GM19025 (cell line): ENCODE measurements around the gene PNPLA8.

Experiments
- ATAC-seq: cut with Tn5 transposase; IDR thresholded peaks from one replicate; pipeline ENCODE4 v1.9.1; 2021; ENCODE audit warnings: mild to moderate bottlenecking, low read depth, moderate library complexity; ENCODE audit not compliant: unreplicated experiment

Gene PNPLA8

GRCh38 chr7:108451296-108451848, 74.6 kb downstream of the PNPLA8 start:
- no peak for ATAC-seq

DNA sequence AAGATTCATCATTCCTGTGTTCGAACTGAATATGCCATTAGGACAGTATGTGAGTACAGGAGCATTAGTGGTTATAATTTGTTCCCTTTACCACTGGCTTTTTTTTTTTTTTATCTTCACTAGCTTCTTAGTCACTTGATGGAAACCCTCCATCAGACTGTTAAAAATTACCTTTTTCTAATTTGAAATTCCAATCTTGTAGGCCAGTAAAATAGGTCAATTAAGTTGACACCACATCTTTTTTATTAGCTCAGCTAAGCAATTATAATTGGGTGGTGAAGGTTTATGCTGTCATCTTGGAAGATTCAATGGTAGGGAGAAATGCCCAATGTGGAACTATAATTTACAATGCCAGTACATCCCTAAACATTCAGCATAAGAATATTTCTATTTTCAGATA, 75.8 kb downstream of the PNPLA8 start:
- ATAC-seq = no peak

- ATAC-seq = no peak
These were observed 76.4 kb downstream of the PNPLA8 start for GRCh38 chr7:108449521-108449920.

GRCh38 chr7:108448584-108449505, 77.1 kb downstream of the PNPLA8 start:
- ATAC-seq = no peak

GRCh38 chr7:108442039-108442568, 83.8 kb downstream of the PNPLA8 start:
- no peak for ATAC-seq

DNA sequence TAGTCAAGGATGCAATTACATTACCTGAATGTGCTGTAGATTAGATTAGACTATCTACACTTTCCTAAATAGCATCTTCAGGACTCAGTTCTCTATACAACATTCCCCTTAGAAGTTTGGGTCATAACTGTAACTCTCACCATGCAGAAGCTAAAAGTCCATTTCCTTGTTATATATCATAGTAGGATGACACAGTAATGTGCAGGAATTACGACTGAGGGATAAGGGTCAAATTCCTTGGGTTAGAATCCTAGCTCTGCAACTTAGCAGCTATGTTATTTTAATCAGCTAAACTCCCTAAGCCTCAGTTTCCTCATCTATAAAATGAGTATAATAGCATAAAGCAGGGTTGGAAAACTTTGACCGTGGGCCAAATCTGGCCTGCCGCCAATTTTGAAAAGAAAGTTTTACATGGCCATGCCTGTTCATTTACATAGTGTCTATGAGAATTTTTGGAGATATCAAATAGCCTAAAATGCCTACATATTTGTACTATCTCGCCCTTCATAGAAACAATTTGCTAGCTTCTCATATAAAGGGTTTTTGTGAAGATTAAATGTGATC, 84.5 kb downstream of the PNPLA8 start:
- ATAC-seq = no peak

GRCh38 chr7:108440613-108441012, 85.3 kb downstream of the PNPLA8 start:
- ATAC-seq = no peak

- no peak for ATAC-seq
These were observed 89.0 kb downstream of the PNPLA8 start for GRCh38 chr7:108436906-108437305.

DNA sequence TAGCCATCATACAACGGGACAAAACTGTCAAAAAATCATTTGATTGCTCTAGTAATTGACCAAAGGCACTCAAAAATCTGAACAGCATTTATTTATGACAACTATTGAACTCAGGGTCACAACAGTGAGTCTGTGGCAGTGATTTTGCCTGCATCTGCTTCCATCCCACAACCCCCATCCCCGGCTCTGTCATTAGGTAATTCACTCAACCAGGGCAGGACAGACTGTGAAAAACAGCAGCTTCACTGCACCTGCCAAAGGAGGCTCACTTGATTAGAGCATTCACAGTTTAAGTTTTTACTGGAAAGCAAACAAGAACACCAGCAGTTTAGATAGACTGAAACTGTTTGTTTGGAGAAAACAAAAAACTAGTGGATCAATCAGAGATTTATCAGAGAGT, 91.9 kb downstream of the PNPLA8 start:
- no peak for ATAC-seq

- ATAC-seq = no peak
These were observed 94.8 kb downstream of the PNPLA8 start for GRCh38 chr7:108431099-108431498.

DNA sequence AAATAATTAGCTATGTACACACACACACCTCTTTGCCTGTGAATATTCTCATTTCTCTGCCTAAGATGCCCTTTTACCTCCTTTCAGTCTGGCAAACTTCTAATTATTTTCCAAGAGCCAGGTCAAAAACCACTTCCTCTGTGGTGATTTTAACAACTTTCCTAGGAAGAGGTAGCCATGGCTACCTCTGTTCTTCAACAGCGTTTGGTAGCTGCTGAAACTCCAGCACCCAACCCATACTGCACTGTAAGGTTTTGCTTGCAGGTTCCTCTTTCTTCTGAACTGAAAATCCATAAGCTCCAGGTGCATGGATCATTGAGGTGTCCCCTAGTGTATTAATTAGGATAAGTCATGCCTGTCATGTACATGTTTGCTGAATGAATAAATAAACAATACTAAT, 95.3 kb downstream of the PNPLA8 start:
- no peak for ATAC-seq

GRCh38 chr7:108427766-108428165, 98.2 kb downstream of the PNPLA8 start:
- ATAC-seq = no peak

DNA sequence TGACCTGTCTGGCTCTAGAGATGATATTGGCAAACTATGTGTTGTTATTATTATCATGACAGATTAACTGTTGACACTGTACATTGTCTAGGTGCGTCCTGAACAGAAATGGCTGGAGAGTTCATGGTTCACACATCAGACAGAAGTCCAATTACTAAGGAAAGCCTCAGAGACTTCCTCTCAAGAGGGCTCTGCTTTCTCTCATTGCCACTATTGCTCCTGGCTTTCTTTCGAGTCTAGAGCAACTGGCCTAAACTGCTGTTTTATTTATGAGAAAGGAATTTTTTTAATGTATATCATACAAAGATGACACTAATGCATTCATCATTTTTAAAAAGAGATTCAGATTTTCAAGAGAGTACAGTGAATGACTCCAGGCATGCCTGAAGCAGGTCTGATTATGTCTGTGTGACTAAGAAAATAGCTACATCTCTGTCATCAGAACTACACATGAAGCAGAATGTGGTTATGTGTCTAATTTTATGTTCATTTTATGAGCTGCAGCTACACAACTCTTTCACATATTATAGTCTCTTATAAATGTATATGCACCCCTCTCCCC, 100.1 kb downstream of the PNPLA8 start:
- ATAC-seq = no peak

DNA sequence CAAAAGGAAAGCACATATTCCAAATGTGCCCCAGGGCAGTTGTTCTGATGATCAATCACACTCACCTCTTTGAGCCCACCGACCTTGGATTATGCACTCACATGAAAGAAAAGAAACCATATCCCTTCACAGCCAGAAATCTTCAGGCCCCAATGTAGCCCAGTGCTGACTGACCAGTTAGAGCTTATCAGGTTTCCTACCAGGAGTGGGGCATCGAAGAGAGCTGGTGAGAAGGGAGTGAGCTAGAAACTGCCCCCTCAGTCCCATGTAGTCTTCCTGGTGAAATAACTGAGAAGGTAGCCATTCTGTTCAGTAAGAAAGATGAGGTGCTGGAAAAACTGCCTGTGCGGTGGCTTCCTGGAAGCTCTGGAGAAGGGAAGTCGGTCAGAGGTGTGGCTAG, 101.9 kb downstream of the PNPLA8 start:
- ATAC-seq = no peak

GRCh38 chr7:108423089-108423989, 102.6 kb downstream of the PNPLA8 start:
- no peak for ATAC-seq

DNA sequence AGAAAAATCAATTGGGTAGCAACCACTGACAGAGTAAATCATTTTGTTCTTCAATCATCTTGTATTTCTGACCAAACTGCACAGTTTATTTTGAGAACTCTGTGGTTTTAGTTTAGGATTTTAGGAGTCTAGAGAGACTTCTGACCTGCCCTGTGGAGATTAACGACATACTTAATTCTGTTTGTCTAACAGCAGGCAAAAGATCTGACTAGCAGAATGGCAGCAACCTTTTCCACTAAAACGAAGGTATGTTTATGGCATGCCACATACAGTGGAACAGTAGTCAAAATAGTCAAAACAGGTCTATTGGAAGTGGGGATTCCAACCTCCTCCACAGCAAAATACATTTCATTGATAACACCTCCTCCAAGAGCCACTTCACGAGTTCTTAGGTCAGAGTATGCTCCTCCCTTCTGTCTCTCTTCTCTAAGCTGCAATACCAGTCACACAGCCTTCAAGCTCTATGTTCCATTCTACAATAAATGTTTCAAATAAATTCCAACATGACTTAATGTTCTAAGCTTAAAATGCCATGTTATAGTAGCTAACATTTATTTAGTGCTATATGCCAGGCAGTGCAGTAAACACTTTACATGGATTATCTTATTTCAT, 104.1 kb downstream of the PNPLA8 start:
- no peak for ATAC-seq
